Pancreas (tissue), 10 donors: ENCODE data around the gene PRRX2. TPM values are rescaled to one million over a fixed set of nuclear protein-coding genes. Genes with fewer than 3 reads are reported as not detected.

ENCODE experiments used
- ATAC-seq, 4 donors: fragments of 200-7000 bp; cut with Tn5 transposase; one replicate each; pipeline versions ENCODE4 v1.8.0 to v1.9.1; 2020; ENCODE audit warnings: mild to moderate bottlenecking in 4 of 4, moderate library complexity in 4 of 4
- DNase-seq, 6 donors: peaks; one replicate each; pipeline ENCODE4 v3.0.0-alpha.2; 2020
- FAIRE-seq: peaks from 2 replicates; lab custom pipeline; 2012; peaks lifted over from hg19 to GRCh38; lab: Jason Lieb, UNC
- H3K27ac ChIP-seq, 4 donors: fragments of 200-600 bp; sonication (generic); 1 replicate in 3 of 4; 2 replicates in 1 of 4; pipeline versions ENCODE4 v1.5.0 to v1.8.0; 2020
- H3K27me3 ChIP-seq, 4 donors: fragments of 200-600 bp; one replicate each; pipeline ENCODE4 v1.8.0; 2021
- H3K36me3 ChIP-seq, 3 donors: fragments of 200-600 bp; sonication (generic) in 1 of 3; one replicate each; pipeline versions ENCODE4 v1.5.0 to v1.8.0; 2020 to 2021
- H3K4me1 ChIP-seq, 3 donors: fragments of 200-600 bp; one replicate each; pipeline ENCODE4 v1.8.0; 2021
- H3K4me3 ChIP-seq, 4 donors: fragments of 200-600 bp; sonication (generic) in 2 of 4; one replicate each; pipeline versions ENCODE4 v1.5.0 to v1.8.0; 2020 to 2021
- H3K9me3 ChIP-seq, 4 donors: fragments of 200-600 bp; one replicate each; pipeline ENCODE4 v1.8.0; 2021
- WGBS, 2 donors: extraction: QIAGEN DNeasy Blood & Tissue Kit; methylation state at CpG; one replicate each; pipeline ENCODE4 v1.1.7; 2013; 5-methylcytosine and 5-hydroxymethylcytosine counted together
- intact Hi-C, 3 donors: fragments of 100-400 bp; cut with DNase I; formaldehyde crosslinking; loops; one replicate each; pipeline versions ENCODE4 v1.11.1 to v1.14.2; 2022
- polyA plus RNA-seq, 2 donors: library from polyadenylated mRNA; stranded (reverse); fragments of 200-250 nt; gene quantifications; one replicate each; pipeline ENCODE4 v1.2.3, GENCODE V29; 2013
- total RNA-seq, 6 donors: library from RNA; stranded (reverse); fragmentation: NEBNext Ultra II Directional in 4 of 6; extraction: Animal tissue kit (Norgen Biotek cat#: 25700) in 4 of 6; gene quantifications; one replicate each; pipeline versions ENCODE4 v1.2.1 to v1.2.4, GENCODE V29; 2021 to 2023
- TF ChIP-seq, protein P1 (sequence below), 4 donors: fragments of 200-600 bp; sonication (generic) in 3 of 4; IDR thresholded peaks; one replicate each; pipeline versions ENCODE4 v1.5.0 to v1.8.0; 2021; ENCODE audit warnings: antibody characterized with exemption in 4 of 4
- donor health status: healthy with polysubstance abuse.
- donor health status: DM: no; HTN: no; CAD: no; lungs with moderate emphysema.
- donor health status: DM: no; HTN: no; CAD: no.
- donor health status: control.
- donor health status: control.
- donor health status: Bipolar disorder and iron deficiency.
- donor health status: DM: yes; HTN: yes; CAD: no.
- donor health status: DM: no; HTN: no; CAD: no.
- donor health status: DM: no; HTN: no; CAD: no.
- donor health status: DM: yes; HTN: yes; CAD: no.

PRRX2 gene
- total and polyA plus RNA-seq, 8 donors = 0.16 to 2.0 (median 0.64) TPM; not detected in 1

DNA sequence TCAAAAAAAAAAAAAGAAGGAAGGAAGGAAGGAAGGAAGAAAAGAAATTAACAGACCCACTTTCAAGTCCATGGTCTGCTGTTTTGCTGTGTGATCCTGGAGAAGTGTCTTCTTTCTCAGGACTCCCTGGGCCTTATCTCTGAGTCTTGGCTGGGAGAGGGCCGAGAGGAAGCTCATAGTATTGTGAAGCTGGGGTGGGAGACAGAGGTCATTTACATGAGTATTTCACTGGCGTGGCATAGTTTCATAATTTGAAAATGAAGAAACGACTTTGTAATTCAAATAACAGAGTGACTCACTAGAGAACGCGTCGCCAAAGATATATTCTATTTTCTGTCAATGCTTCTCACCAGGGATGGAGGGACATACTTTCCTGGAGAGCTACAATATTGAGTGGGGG lies 42.1 kb upstream of the PRRX2 start:
- peaks cover 8 to 18% (median 9%) of the 10 kb centered on the region in 3 donors for H3K4me1 ChIP-seq

DNA sequence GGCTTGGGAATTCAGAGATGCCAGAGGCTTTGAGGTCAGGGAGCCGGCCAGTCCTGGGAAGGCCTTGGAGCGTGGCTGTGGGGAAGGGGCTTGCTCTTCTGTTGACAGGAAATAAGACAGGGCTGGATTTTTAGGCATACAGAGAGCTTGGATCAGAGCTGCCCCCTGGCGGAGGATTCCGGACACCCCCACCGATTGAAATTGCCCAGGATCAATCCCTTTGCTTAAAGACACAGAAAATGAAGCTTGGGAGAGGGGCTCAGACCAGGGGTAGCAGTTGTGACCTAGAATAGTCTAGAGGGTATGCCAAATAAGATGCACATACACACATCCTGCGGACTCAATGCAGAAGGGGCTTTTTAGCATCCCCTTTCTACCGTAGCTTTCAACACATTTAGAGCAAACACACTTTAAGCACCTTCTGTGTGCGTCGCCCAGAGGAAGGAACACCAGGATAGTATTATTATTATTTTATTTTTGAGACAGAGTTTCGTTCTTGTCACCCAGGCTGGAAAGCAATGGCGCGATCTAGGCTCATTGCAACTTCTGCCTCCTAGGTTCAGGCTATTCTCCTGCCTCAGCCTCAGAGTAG lies 41.2 kb upstream of the PRRX2 start:
- peak overlapping the region in 1 of 4 donors; percentile 23 for H3K27ac ChIP-seq
- TF ChIP-seq, protein P1, sequence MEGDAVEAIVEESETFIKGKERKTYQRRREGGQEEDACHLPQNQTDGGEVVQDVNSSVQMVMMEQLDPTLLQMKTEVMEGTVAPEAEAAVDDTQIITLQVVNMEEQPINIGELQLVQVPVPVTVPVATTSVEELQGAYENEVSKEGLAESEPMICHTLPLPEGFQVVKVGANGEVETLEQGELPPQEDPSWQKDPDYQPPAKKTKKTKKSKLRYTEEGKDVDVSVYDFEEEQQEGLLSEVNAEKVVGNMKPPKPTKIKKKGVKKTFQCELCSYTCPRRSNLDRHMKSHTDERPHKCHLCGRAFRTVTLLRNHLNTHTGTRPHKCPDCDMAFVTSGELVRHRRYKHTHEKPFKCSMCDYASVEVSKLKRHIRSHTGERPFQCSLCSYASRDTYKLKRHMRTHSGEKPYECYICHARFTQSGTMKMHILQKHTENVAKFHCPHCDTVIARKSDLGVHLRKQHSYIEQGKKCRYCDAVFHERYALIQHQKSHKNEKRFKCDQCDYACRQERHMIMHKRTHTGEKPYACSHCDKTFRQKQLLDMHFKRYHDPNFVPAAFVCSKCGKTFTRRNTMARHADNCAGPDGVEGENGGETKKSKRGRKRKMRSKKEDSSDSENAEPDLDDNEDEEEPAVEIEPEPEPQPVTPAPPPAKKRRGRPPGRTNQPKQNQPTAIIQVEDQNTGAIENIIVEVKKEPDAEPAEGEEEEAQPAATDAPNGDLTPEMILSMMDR (IDR thresholded peaks at IDR 0.05) = peak in 3 of 4 donors; percentile 52 to 69 (median 58)
- 29 to 31% methylated on average over 12 of the region's 12 CpGs for WGBS, 2 donors
- ATAC-seq (peak in 3 of 4 donors; percentile 6 to 16 (median 15)), DNase-seq (peak in 3 of 6 donors; percentile 66 to 84 (median 67)), FAIRE-seq (no peak)
- H3K4me3 ChIP-seq = no peak overlapping the region
- H3K4me1 ChIP-seq = peaks cover 9 to 22% (median 10%) of the 10 kb centered on the region in 3 donors
- H3K36me3 ChIP-seq = no peaks in the 10 kb centered on the region
- intact Hi-C loops = no loop called here
- no peaks in the 10 kb centered on the region for H3K9me3 ChIP-seq
- H3K27me3 ChIP-seq = no peaks in the 10 kb centered on the region

More for the DNA sequence above, 42.1 kb upstream of the PRRX2 start:
- Histone ChIP-seq H3K4me3 (no peak overlapping the region), H3K36me3 (no peaks in the 10 kb centered on the region), H3K27me3 (no peaks in the 10 kb centered on the region), H3K27ac (no peak overlapping the region), H3K9me3 (no peaks in the 10 kb centered on the region)
- TF ChIP-seq, protein P1 (IDR thresholded peaks at IDR 0.05) = no peak
- ATAC-seq (no peak), DNase-seq (no peak), FAIRE-seq (no peak)
- intact Hi-C loops = no loop called here
- WGBS, 2 donors = 77 to 81% methylated on average over 6 of the region's 6 CpGs

DNA sequence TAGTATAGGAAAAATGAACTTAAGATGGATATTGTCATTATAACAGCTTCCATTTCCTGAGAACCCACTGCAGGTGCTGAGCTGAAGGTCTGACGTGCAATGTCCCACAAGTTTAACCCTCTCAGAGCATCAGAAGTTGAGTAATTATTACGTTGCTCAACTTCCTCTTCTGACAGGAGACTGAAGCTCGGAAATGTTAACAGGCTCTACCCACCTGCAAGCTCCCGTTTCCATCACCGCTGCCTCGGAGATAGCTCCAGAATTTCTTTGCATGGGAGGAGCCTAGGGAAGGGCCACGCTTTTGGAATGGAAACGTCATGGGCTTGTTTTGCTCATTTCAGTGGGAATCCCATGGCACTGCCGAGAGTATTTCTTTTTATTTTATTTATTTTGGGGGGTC lies 40.5 kb upstream of the PRRX2 start:
- intact Hi-C loops = no loop called here
- H3K27me3 ChIP-seq = no peaks in the 10 kb centered on the region
- H3K4me3 ChIP-seq = no peak overlapping the region
- DNase-seq (no peak), ATAC-seq (peak in 2 of 4 donors; percentile 5 to 8), FAIRE-seq (no peak)
- H3K27ac ChIP-seq = peak overlapping the region in 1 of 4 donors; percentile 23
- H3K36me3 ChIP-seq = no peaks in the 10 kb centered on the region
- 20 to 21% methylated on average over 9 of the region's 9 CpGs for WGBS, 2 donors
- peaks cover 9 to 22% (median 10%) of the 10 kb centered on the region in 3 donors for H3K4me1 ChIP-seq
- TF ChIP-seq, protein P1 (IDR thresholded peaks at IDR 0.05) = no peak
- no peaks in the 10 kb centered on the region for H3K9me3 ChIP-seq

DNA sequence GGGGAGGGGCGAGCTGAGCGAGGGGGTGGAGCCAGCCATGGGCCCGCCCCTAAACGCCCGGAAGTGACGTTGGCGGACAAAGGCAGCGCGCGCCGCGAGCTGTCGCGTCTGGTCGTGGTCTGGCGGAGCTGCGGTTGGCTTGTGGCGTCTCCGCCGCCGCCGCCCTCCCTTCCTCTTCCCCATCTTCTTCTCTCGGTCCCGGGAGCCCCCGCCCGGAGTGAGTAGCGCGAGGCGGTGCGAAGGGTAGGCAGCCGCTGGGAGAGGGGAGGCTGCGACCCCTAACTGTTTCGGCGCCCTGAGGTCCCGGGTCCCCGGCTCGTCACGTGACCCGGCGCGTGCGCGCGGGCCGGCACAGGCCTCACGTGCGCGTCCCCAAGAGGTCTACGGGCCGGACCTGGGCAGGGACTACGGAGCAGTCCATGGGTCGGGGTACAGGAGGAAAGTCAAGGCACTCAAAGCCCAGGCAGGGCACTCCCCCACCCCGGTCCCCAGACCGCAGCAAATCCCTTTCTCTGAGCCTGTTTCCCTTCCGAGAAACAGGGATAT lies 39.3 kb upstream of the PRRX2 start, which contains the start of gene NTMT1:
Gene NTMT1 (plus strand): TSS at position 85 of the 546 bp plus-strand sequence. CDS start 6,541 bp downstream, outside the sequence.
- peak; percentile 78 to 98 (median 91) for DNase-seq
- Histone ChIP-seq H3K27ac (peak within 1 kb of the TSS; percentile 85 to 96 (median 91)), H3K27me3 (no peaks in the 10 kb centered on the region), H3K36me3 (no peaks in the 10 kb centered on the region), H3K4me1 (peaks cover 10 to 17% (median 16%) of the 10 kb centered on the region in 3 donors), H3K9me3 (no peaks in the 10 kb centered on the region), H3K4me3 (peak within 1 kb of the TSS; percentile 65 to 87 (median 76))
- no peak for FAIRE-seq
- TF ChIP-seq, protein P1 (IDR thresholded peaks at IDR 0.05) = no peak
- peak; percentile 90 to 95 (median 92) for ATAC-seq
- WGBS, 2 donors = 1% methylated on average over 39 to 55 of the region's 55 CpGs
- intact Hi-C loops = no loop called here
